Neural progenitor cell (in vitro differentiated cells): ENCODE results near the gene ZNF654.

ENCODE experiments used
- CTCF ChIP-seq: fragments of 200-600 bp; sonication (generic); IDR thresholded peaks from 2 replicates; pipeline ENCODE4 v1.5.1; 2017; ENCODE audit warnings: antibody characterized with exemption, mild to moderate bottlenecking
- EZH2 ChIP-seq: fragments of 200-600 bp; sonication (generic); IDR thresholded peaks from 2 replicates; pipeline ENCODE4 v1.6.1; 2017; ENCODE audit warnings: antibody characterized with exemption, mild to moderate bottlenecking, moderate library complexity
- EZH2phosphoT487 ChIP-seq: fragments of 200-600 bp; sonication (generic); IDR thresholded peaks from 2 replicates; pipeline ENCODE4 v1.6.1; 2017; ENCODE audit warnings: antibody characterized with exemption

DNA sequence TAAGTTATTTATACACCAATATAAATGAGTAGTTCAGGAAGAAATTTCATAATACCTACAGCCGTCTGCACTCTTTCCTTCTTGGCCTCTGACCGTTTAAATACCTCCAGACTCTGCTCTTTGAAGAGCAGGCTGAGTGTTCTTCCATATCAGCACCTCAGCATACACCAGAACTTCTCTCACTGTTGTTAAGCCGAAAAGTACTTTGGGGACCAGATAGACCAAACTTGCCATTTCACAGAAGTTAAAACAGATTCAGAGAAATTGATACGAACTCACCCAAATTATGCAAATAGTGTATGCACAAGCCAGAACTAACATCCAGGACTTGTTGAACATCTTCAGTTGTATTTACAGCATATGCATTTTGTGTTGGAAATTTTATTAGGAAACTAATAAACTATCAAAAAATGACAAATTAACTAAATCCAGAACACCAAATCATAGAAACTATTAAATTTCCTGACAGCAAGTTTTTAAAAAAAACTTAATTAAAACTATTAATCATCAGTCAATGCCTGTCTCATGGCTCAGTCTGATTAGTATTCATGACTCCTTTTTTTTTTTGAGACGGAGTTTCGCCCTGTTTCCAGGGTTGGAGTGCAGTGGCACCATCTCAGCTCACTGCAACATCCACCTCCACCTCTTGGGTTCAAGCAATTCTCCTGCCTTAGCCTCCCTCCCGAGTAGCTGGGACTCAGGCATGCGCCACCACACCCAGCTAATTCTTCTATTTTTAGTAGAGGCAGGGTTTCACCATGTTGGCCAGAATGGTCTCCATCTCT, 24.4 kb upstream of the ZNF654 start:
- no peak for TF ChIP-seq EZH2
- no peak for TF ChIP-seq CTCF
- no peak for TF ChIP-seq EZH2phosphoT487
